HG02571 (cell line): Measurements from ENCODE around the gene ZNF341.

ENCODE experiments used
- ATAC-seq: cut with Tn5 transposase; IDR thresholded peaks from one replicate; pipeline ENCODE4 v1.9.1; 2021; ENCODE audit warnings: mild to moderate bottlenecking, moderate library complexity; ENCODE audit not compliant: unreplicated experiment

Gene ZNF341

DNA sequence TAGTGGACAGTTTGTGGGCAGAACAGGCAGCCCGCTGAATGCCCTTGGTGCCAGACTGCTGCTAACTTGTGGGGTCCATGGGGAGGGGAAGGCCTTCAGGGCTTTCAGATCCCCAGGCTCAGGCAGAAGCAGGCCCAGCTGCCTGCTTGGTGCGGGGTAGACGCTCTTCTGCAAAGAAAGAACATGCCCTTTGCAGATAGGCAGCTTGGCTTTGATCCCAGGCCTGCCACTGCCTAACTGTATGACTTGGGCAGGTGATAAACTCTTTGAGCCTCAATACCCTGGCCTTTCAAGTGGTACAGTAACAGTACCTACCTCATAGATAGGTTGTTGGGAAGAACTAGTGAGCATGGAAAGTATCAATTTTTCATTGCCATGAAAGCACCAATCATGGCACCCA, 107.8 kb downstream of the ZNF341 start:
- ATAC-seq, result no peak

DNA sequence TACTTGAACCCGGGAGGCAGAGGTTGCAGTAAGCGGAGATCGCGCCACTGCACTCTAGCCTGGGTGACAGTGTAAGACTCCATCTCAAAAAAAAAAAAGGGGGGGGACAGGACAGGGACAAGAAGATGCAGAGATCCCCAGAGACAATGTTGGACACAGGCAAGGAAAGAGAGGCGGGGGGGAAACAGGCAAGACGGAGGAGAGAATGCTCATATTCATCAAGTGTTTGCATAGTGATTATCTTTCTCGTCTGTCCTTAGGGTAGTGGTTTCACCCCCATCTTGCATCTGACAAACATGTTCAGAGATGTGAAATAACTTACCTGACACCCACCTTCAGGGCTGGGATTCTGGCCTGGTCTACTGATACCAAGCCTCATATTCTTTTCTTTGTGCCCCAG, 108.4 kb downstream of the ZNF341 start:
- no peak for ATAC-seq

DNA sequence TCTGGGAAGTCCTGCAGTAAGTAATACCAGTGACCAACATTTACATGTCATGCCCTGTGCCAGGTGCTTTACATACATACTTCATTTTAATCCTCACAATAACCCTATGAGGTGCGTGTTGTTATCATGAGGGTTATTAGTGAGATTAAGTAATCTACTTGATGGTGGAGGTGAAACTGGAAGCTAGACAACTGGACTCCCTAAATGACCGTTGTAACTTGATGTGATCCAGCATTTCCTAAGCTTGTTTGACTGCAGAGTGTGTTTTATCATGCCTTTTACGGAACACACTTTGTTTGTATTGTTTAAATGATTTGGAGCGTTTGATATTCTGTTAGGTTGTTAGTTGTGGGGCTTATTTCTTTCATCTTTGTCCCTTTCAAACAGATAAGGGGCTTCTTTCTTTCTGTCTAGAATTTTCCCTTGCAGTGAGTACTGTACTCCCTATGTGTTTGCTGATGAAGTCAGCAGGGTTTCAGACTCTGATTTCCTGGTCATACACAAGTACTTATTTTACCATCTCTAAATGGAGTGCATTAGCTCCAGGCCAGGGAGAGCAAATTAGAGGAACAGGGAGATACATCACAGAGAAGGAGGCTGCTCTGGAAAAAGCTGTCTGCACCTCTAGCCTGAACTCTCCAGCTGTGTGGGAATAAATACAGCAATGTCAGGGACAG, 109.1 kb downstream of the ZNF341 start:
- ATAC-seq, result no peak

DNA sequence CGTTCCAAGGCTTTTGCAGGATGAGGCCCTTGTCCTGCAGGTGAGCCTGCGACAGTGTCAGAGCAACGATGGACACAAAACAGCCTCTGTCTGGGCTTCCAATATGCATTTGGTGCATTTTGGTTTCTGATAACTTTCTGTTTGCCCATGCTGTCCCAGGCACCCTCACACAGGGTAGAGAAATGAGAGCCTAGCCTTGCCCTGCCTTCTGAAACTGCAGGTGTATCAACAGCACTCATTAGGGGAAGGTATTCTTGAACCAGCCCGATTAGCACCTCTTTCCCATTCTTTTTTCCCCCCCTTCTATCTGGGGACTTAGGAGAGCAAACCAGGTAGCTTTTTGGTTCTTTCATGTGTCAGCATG, 109.6 kb downstream of the ZNF341 start:
- no peak for ATAC-seq
